Nephron (organoid): ENCODE measurements around the gene CHD1.

Experiments
- H3K27ac Mint-ChIP-seq, 3 experiments: 2 replicates each; pipeline ENCODE4 v1.8.0; 2020; ENCODE audit warnings: mixed read lengths in 3 of 3, mild to moderate bottlenecking in 2 of 3, moderate library complexity in 1 of 3
- H3K27me3 Mint-ChIP-seq: 2 replicates; pipeline ENCODE4 v1.8.0; 2021; ENCODE audit warnings: low read depth, mild to moderate bottlenecking, moderate library complexity, mixed read lengths
- H3K36me3 Mint-ChIP-seq: 2 replicates; pipeline ENCODE4 v1.8.0; 2020; ENCODE audit warnings: low read depth, mixed read lengths
- H3K4me1 Mint-ChIP-seq: 2 replicates; pipeline ENCODE4 v1.8.0; 2020; ENCODE audit warnings: mixed read lengths
- H3K4me3 Mint-ChIP-seq, 3 experiments: 2 replicates each; pipeline ENCODE4 v1.8.0; 2020; ENCODE audit warnings: mild to moderate bottlenecking in 3 of 3, mixed read lengths in 3 of 3, moderate library complexity in 2 of 3
- H3K9me3 Mint-ChIP-seq: 2 replicates; pipeline ENCODE4 v1.8.0; 2020; ENCODE audit warnings: mixed read lengths
- TF ChIP-seq, protein P1 (sequence below), 3 experiments: fragments of 200-600 bp; sonication (generic); IDR thresholded peaks; one replicate each; pipeline ENCODE4 v1.5.0; 2021; ENCODE audit warnings: antibody characterized with exemption in 3 of 3; ENCODE audit not compliant: unreplicated experiment in 3 of 3

The CHD1 gene

DNA sequence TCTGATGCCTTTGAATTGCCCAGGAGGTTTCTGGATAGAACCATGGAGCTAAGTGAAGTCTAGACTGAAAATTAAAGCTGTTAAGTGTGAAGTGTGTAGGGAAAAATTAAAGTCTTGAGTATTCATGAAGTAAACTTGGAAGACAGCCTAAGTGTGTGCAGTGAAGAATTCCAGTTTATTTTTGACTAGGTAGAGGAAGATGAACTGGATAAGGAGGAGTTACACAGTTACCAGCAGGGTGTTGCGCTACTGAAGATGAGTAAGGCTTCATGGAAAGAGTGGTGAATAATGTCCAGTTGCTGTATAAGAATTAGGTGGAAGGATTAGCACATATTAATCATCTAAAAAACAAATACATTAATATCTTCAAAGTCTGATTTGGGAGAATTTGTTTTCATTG lies 5.7 kb upstream of the CHD1 start:
- Mint-ChIP-seq H3K27me3 (no peaks in the 10 kb centered on the region), H3K36me3 (no peaks in the 10 kb centered on the region), H3K4me3 (no peak overlapping the region)

DNA sequence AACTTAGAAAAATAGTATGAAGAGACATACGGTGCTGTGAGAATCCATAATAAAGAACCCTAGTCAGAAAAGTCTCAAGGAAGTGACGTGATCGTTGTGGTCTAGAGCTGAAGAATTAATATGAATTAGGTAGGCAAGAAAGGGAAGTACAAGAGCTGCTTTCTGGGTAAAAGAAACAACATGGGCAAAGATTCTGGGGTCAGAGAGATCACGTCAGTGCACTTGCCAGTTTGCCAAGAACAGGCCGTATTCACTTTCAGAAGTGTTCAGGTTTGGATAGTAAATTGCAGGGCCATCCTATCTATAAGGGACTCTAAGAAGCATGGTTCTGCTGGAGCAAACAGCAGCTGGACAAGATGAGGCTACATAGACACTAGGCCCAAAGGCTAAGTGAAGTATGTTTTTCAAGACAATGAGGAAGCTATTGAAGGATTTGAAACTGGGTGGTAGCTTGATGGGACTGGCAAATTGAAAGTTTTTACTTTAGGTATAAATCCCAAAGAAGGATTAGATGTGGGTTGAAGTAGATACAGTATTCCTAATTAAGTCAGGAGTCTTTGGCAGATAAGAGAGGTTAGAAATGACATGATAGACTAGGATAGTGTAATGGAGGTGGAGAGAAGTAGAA lies 4.8 kb upstream of the CHD1 start:
- Mint-ChIP-seq H3K9me3 (no peaks in the 10 kb centered on the region), H3K27ac (no peak overlapping the region), H3K36me3 (no peaks in the 10 kb centered on the region), H3K27me3 (no peaks in the 10 kb centered on the region), H3K4me3 (no peak overlapping the region), H3K4me1 (peaks cover 12% of the 10 kb centered on the region)
- TF ChIP-seq, protein P1, sequence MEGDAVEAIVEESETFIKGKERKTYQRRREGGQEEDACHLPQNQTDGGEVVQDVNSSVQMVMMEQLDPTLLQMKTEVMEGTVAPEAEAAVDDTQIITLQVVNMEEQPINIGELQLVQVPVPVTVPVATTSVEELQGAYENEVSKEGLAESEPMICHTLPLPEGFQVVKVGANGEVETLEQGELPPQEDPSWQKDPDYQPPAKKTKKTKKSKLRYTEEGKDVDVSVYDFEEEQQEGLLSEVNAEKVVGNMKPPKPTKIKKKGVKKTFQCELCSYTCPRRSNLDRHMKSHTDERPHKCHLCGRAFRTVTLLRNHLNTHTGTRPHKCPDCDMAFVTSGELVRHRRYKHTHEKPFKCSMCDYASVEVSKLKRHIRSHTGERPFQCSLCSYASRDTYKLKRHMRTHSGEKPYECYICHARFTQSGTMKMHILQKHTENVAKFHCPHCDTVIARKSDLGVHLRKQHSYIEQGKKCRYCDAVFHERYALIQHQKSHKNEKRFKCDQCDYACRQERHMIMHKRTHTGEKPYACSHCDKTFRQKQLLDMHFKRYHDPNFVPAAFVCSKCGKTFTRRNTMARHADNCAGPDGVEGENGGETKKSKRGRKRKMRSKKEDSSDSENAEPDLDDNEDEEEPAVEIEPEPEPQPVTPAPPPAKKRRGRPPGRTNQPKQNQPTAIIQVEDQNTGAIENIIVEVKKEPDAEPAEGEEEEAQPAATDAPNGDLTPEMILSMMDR (IDR thresholded peaks at IDR 0.05; ENCODE audit: unreplicated experiment in 3 of 3) = no peak

More for the DNA sequence above, 5.7 kb upstream of the CHD1 start:
- TF ChIP-seq, protein P1 (IDR thresholded peaks at IDR 0.05; ENCODE audit: unreplicated experiment in 3 of 3) = no peak
- Mint-ChIP-seq H3K27ac (peak overlapping the region in 1 of 3 experiments; percentile 12), H3K4me1 (peaks cover 20% of the 10 kb centered on the region), H3K9me3 (no peaks in the 10 kb centered on the region)

- H3K36me3 Mint-ChIP-seq = peaks cover under 1% of the 10 kb centered on the region
- peaks cover 21% of the 10 kb centered on the region for H3K4me1 Mint-ChIP-seq
- H3K27me3 Mint-ChIP-seq = no peaks in the 10 kb centered on the region
- H3K9me3 Mint-ChIP-seq = no peaks in the 10 kb centered on the region
- peak overlapping the region; percentile 48 to 100 (median 99) for H3K27ac Mint-ChIP-seq
- peak overlapping the region; percentile 69 to 99 (median 95) for H3K4me3 Mint-ChIP-seq
- TF ChIP-seq, protein P1 (IDR thresholded peaks at IDR 0.05; ENCODE audit: unreplicated experiment in 3 of 3) = no peak
Measured at GRCh38 chr5:98930972-98931762, 2.4 kb upstream of the CHD1 start.

DNA sequence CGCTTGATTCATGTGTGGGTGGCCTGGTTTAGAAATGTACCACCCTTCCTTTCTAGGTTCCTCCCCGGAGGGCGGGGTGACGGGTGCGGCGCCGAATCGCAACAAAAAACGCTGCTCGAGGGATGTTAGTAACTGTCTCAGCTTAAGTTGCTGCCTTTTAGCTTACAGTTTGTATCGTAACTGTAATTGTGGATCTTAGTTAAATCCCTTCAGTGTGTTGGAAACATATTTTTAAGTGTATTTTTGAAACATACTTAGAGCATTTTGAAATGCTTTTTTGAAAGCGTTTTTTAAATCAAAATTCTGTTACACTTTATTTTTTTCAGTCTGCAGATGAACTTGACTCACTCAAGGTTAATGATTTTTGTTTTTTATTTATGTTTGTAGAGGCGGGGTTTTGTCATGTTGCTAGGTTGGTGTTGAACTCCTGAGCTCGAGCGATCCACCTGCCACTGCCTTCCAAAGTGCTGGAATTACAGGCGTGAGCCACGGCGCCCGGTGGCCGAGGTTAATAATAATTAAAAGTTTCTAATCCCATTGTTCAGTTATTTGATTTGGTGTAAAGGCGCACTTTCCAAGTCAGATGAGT lies 997 bp upstream of the CHD1 start:
- Mint-ChIP-seq H3K36me3 (peaks cover 14% of the 10 kb centered on the region), H3K9me3 (no peaks in the 10 kb centered on the region), H3K4me1 (peaks cover 21% of the 10 kb centered on the region), H3K27me3 (no peaks in the 10 kb centered on the region), H3K27ac (peak overlapping the region; percentile 99 to 100 (median 100)), H3K4me3 (peak overlapping the region; percentile 92 to 99 (median 95))
- TF ChIP-seq, protein P1 (IDR thresholded peaks at IDR 0.05; ENCODE audit: unreplicated experiment in 3 of 3) = no peak

GRCh38 chr5:98927989-98928872 lies 576 bp downstream of the CHD1 start:
- H3K4me1 Mint-ChIP-seq = peaks cover 21% of the 10 kb centered on the region
- no peaks in the 10 kb centered on the region for H3K27me3 Mint-ChIP-seq
- peak overlapping the region; percentile 99 to 100 (median 100) for H3K27ac Mint-ChIP-seq
- TF ChIP-seq, protein P1 (IDR thresholded peaks at IDR 0.05; ENCODE audit: unreplicated experiment in 3 of 3) = no peak
- H3K9me3 Mint-ChIP-seq = no peaks in the 10 kb centered on the region
- H3K36me3 Mint-ChIP-seq = peaks cover 27% of the 10 kb centered on the region
- H3K4me3 Mint-ChIP-seq = peak overlapping the region; percentile 95 to 99 (median 95)
